Measurements from ENCODE around the gene CD70. TPM values are rescaled to one million over a fixed set of nuclear protein-coding genes. Genes with fewer than 3 reads are reported as not detected.

CD70 gene
- total RNA-seq, 1 experiment from 2014 or later: 1.2 TPM

- H3K23ac ChIP-seq (ENCODE audit: insufficient read length, low read depth, low read length): no peak overlapping the region
- no peak overlapping the region for H4K91ac ChIP-seq (ENCODE audit: insufficient read length, low read depth, low read length)
- H4K8ac ChIP-seq (replicated peaks; ENCODE audit: insufficient read length, low read depth, low read length): no peak overlapping the region
- H3K79me1 ChIP-seq (ENCODE audit: insufficient read depth, low read depth, low read length, poor library complexity, severe bottlenecking): no peaks in the 10 kb centered on the region
- no peak overlapping the region for H3K27ac Mint-ChIP-seq
- peaks cover 19% of the 10 kb centered on the region for H3K27me3 Mint-ChIP-seq (ENCODE audit: low read depth)
- no peak overlapping the region for H2AFZ ChIP-seq (ENCODE audit: low read length)
- H3K4ac ChIP-seq (ENCODE audit: low read depth, low read length): no peak overlapping the region
- no peak overlapping the region for H3K4me3 Mint-ChIP-seq
- H3K27me3 ChIP-seq (ENCODE audit: insufficient read depth, low read length): no peaks in the 10 kb centered on the region
- H3K4me1 ChIP-seq (ENCODE audit: insufficient read depth, low read length): no peaks in the 10 kb centered on the region; the same call in 1 of the 2 replicates
- WGBS (ENCODE audit: extremely low coverage, insufficient read length, low lambda C conversion rate): no CpG with 5 or more reads among the region's 7 CpGs
- H3K36me3 Mint-ChIP-seq (ENCODE audit: insufficient read depth in 1 of 3, low read depth in 3 of 3): peaks cover 0 to 10% (median 9%) of the 10 kb centered on the region in 3 experiments; a peak in 3 of 7 replicates
- no peak overlapping the region for H2BK15ac ChIP-seq (ENCODE audit: low read depth, low read length)
- H3K9me3 Mint-ChIP-seq: peaks cover 9 to 18% of the 10 kb centered on the region in 2 experiments
- no peaks in the 10 kb centered on the region for H3K4me1 Mint-ChIP-seq
- H3K56ac ChIP-seq (ENCODE audit: insufficient read length, low read depth, low read length): no peak overlapping the region
- no peak overlapping the region for H3K9ac ChIP-seq (ENCODE audit: extremely low read depth, insufficient read length, low read length)
- H3K4me2 ChIP-seq (ENCODE audit: insufficient read depth, insufficient read length, low read length): no peak overlapping the region
- H3K14ac ChIP-seq (ENCODE audit: insufficient read depth, low read length): no peak overlapping the region
- no peak for DNase-seq
- H4K5ac ChIP-seq (ENCODE audit: insufficient read length, low read depth, low read length): no peak overlapping the region
- H3T11ph ChIP-seq (ENCODE audit: low read length): no peak overlapping the region
- no peaks in the 10 kb centered on the region for H3K23me2 ChIP-seq (ENCODE audit: insufficient read length, low read depth, low read length, poor library complexity, severe bottlenecking)
- no peaks in the 10 kb centered on the region for H3K79me2 ChIP-seq (ENCODE audit: insufficient read depth, low read length)
- H2AK5ac ChIP-seq (ENCODE audit: insufficient read length, low read length): no peak overlapping the region
- no peak overlapping the region for H3K27ac ChIP-seq (ENCODE audit: insufficient read length, low read depth, low read length)
- H2BK5ac ChIP-seq (ENCODE audit: insufficient read length, low read length): no peak overlapping the region
- no peak overlapping the region for H2BK120ac ChIP-seq (ENCODE audit: low read depth, low read length, poor library complexity, severe bottlenecking)
- no peak overlapping the region for H3K18ac ChIP-seq (ENCODE audit: insufficient read length, low read depth, low read length)
- peaks cover 5% of the 10 kb centered on the region for H3K9me3 ChIP-seq (ENCODE audit: control insufficient read depth, low read depth, low read length)
- H4K20me1 ChIP-seq (ENCODE audit: control insufficient read depth, insufficient read depth, insufficient read length): no peaks in the 10 kb centered on the region
- TF ChIP-seq, protein P1, sequence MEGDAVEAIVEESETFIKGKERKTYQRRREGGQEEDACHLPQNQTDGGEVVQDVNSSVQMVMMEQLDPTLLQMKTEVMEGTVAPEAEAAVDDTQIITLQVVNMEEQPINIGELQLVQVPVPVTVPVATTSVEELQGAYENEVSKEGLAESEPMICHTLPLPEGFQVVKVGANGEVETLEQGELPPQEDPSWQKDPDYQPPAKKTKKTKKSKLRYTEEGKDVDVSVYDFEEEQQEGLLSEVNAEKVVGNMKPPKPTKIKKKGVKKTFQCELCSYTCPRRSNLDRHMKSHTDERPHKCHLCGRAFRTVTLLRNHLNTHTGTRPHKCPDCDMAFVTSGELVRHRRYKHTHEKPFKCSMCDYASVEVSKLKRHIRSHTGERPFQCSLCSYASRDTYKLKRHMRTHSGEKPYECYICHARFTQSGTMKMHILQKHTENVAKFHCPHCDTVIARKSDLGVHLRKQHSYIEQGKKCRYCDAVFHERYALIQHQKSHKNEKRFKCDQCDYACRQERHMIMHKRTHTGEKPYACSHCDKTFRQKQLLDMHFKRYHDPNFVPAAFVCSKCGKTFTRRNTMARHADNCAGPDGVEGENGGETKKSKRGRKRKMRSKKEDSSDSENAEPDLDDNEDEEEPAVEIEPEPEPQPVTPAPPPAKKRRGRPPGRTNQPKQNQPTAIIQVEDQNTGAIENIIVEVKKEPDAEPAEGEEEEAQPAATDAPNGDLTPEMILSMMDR (conservative IDR thresholded peaks at IDR 0.05): no peak
- no peak overlapping the region for H2BK12ac ChIP-seq (ENCODE audit: insufficient read length, low read depth, low read length)
- no peak overlapping the region for H2BK20ac ChIP-seq (ENCODE audit: low read depth, low read length, poor library complexity, severe bottlenecking)
Measured at GRCh38 chr19:6579450-6580178, 11.3 kb downstream of the CD70 start.
